HL-60/S4 treated with retinoic acid at 250 ng/mL for 4 days and 3 days (cell line): Measurements from ENCODE around the gene KCNK3.
"Not testable (repeated sequence)": the region's sequence is repeated elsewhere in the genome, so short reads cannot be mapped to it uniquely, and the experiment has no call there.

Experiments used
- in situ Hi-C: fragments of 300-500 bp; cut with MboI; formaldehyde crosslinking; loops from 2 replicates; pipeline ENCODE4 v1.7.0; 2022; ENCODE audit warnings: low sequenced_read_pairs

KCNK3 gene

GRCh38 chr2:26665296-26665695 is 27.2 kb upstream of the KCNK3 start:
- in situ Hi-C loops, result not testable (repeated sequence)

GRCh38 chr2:26666671-26667070 is 25.9 kb upstream of the KCNK3 start:
- in situ Hi-C loops, result no loop called here

GRCh38 chr2:26668041-26668440 is 24.5 kb upstream of the KCNK3 start:
- in situ Hi-C loops, result no loop called here

- in situ Hi-C loops, result no loop called here
These were observed 23.4 kb upstream of the KCNK3 start for GRCh38 chr2:26668856-26669750.

- in situ Hi-C loops, result no loop called here
These were observed 22.4 kb upstream of the KCNK3 start for GRCh38 chr2:26670171-26670570.

- in situ Hi-C loops, result no loop called here
These were observed 21.5 kb upstream of the KCNK3 start for GRCh38 chr2:26670931-26671460.

- in situ Hi-C loops, result no loop called here
These were observed 20.8 kb upstream of the KCNK3 start for GRCh38 chr2:26671691-26672090.

- in situ Hi-C loops, result no loop called here
These were observed 20.3 kb upstream of the KCNK3 start for GRCh38 chr2:26672112-26672817.

- in situ Hi-C loops, result no loop called here
These were observed 19.6 kb upstream of the KCNK3 start for GRCh38 chr2:26672818-26673393.

- in situ Hi-C loops, result no loop called here
These were observed 18.3 kb upstream of the KCNK3 start for GRCh38 chr2:26674002-26674751.

GRCh38 chr2:26674771-26675170 is 17.8 kb upstream of the KCNK3 start:
- in situ Hi-C loops, result no loop called here

GRCh38 chr2:26675651-26676255 is 16.8 kb upstream of the KCNK3 start:
- in situ Hi-C loops, result no loop called here

- in situ Hi-C loops, result no loop called here
These were observed 14.5 kb upstream of the KCNK3 start for GRCh38 chr2:26678035-26678434.

GRCh38 chr2:26679867-26680266 is 12.7 kb upstream of the KCNK3 start:
- in situ Hi-C loops, result no loop called here

GRCh38 chr2:26681656-26682055 is 10.9 kb upstream of the KCNK3 start:
- in situ Hi-C loops, result no loop called here

- in situ Hi-C loops, result no loop called here
These were observed 10.4 kb upstream of the KCNK3 start for GRCh38 chr2:26682155-26682554.

GRCh38 chr2:26683583-26683982 is 8.9 kb upstream of the KCNK3 start:
- in situ Hi-C loops, result no loop called here

- in situ Hi-C loops, result no loop called here
These were observed 7.2 kb upstream of the KCNK3 start for GRCh38 chr2:26685341-26685740.

GRCh38 chr2:26685989-26686839 is 6.3 kb upstream of the KCNK3 start:
- in situ Hi-C loops, result no loop called here

GRCh38 chr2:26687328-26687727 is 5.2 kb upstream of the KCNK3 start:
- in situ Hi-C loops, result no loop called here
